Measurements from ENCODE around the gene PRDM8. TPM values are rescaled to one million over a fixed set of nuclear protein-coding genes. Genes with fewer than 3 reads are reported as not detected.

The PRDM8 gene
- total RNA-seq (2021; fragmentation: NEBNext Ultra II Directional; extraction: Animal tissue kit (Norgen Biotek cat#: 25700)) (0.10 TPM in 1 of 2 replicates, not detected in the other), polyA plus RNA-seq (2011; rRNA removed) (0.03 TPM in 1 of 2 replicates, not detected in the other), polyA minus RNA-seq (2011; rRNA and poly(A)+ RNA removed) (not detected in 2 replicates)
- polyA plus RNA-seq (2011; cell fraction: cytosol; rRNA removed) = 0.03 TPM
- 0.13 TPM for polyA plus RNA-seq (2011; cell fraction: nucleus; rRNA removed)
- not detected in 4 replicates for polyA plus RNA-seq (2012, experiment 1 of 2)
- not detected for polyA plus RNA-seq (2012, experiment 2 of 2)
- 0.08 TPM for polyA plus RNA-seq (2013, experiment 1 of 2)
- 0.07 TPM for polyA plus RNA-seq (2013, experiment 2 of 2)
- not detected for polyA minus RNA-seq (2011; cell fraction: cytosol; rRNA and poly(A)+ RNA removed)
- polyA minus RNA-seq (2011; cell fraction: nucleus; rRNA and poly(A)+ RNA removed) = not detected
- long read RNA-seq, experiment 1 = 0 reads
- long read RNA-seq, experiment 2 = 0 reads

- DNase-seq (ENCODE audit: low read depth in 1 of 2, low spot score in 2 of 2) (peak in 1 of 2 experiments; percentile 62), FAIRE-seq (no peak)
- Histone ChIP-seq H4K5ac (ENCODE audit: insufficient read length, low read depth, low read length) (no peak within 1 kb of the TSS), H2AFZ (ENCODE audit: low read length) (no peak within 1 kb of the TSS), H3K23ac (ENCODE audit: insufficient read length) (no peak within 1 kb of the TSS), H3K4me3 (ENCODE audit: extremely low read depth in 1 of 4, insufficient read depth in 2 of 4, low read depth in 3 of 4, low read length in 4 of 4) (peak within 1 kb of the TSS in 3 of 4 experiments; percentile 7 to 47 (median 7); a peak in 5 of 8 replicates), H3K9ac (replicated peaks in 1 of 4; ENCODE audit: extremely low read depth in 1 of 4, low read depth in 3 of 4, low read length in 3 of 4) (no peak within 1 kb of the TSS), H2BK15ac (ENCODE audit: low read length) (no peak within 1 kb of the TSS), H3K4me1 (replicated peaks in 1 of 4; ENCODE audit: control insufficient read depth in 3 of 4, insufficient read depth in 4 of 4, low read length in 3 of 4) (peaks cover 4 to 13% (median 8%) of the 10 kb centered on the region in 4 experiments), H3K4me2 (ENCODE audit: insufficient read depth in 1 of 2, low read depth in 2 of 2, low read length in 2 of 2) (peak within 1 kb of the TSS; percentile 67 to 75), H4K20me1 (replicated peaks in 1 of 2; ENCODE audit: control insufficient read depth in 1 of 2, insufficient read depth in 2 of 2, low read length in 2 of 2) (peaks cover 28 to 38% of the 10 kb centered on the region in 2 experiments), H2BK12ac (ENCODE audit: low read depth, low read length) (no peak within 1 kb of the TSS), H3K56ac (replicated peaks; ENCODE audit: insufficient read length, low read depth, low read length) (no peak within 1 kb of the TSS), H3K79me2 (ENCODE audit: control insufficient read depth in 1 of 2, insufficient read depth in 2 of 2, low read length in 2 of 2) (no peaks in the 10 kb centered on the region), H3K23me2 (ENCODE audit: low read depth, low read length) (no peaks in the 10 kb centered on the region; the same call in 1 of the 2 replicates), H4K91ac (replicated peaks; ENCODE audit: insufficient read length, low read length) (no peak within 1 kb of the TSS), H3K18ac (ENCODE audit: extremely low read depth, low read length) (no peak within 1 kb of the TSS), H2BK20ac (ENCODE audit: low read length) (no peak within 1 kb of the TSS), H2BK5ac (ENCODE audit: low read depth, low read length) (no peak within 1 kb of the TSS), H3K79me1 (ENCODE audit: low read depth, low read length) (no peaks in the 10 kb centered on the region), H3K14ac (ENCODE audit: insufficient read length) (no peak within 1 kb of the TSS), H2BK120ac (replicated peaks; ENCODE audit: low read depth, low read length) (no peak within 1 kb of the TSS), H4K8ac (ENCODE audit: extremely low read depth, insufficient read depth, low read length) (no peak within 1 kb of the TSS), H3K27ac (ENCODE audit: low read depth, low read length) (no peak within 1 kb of the TSS), H2AK5ac (ENCODE audit: low read depth, low read length) (no peak within 1 kb of the TSS), H3K27me3 (replicated peaks in 1 of 4; ENCODE audit: control insufficient read depth in 3 of 4, extremely low read depth in 1 of 4, insufficient read depth in 3 of 4, low read length in 3 of 4) (peaks cover 91 to 100% (median 96%) of the 10 kb centered on the region in 4 experiments), H3K9me3 (ENCODE audit: insufficient read depth in 2 of 2, low read depth in 1 of 2, low read length in 1 of 2) (no peaks in the 10 kb centered on the region), H3K4ac (replicated peaks; ENCODE audit: insufficient read length, low read depth, low read length) (no peak within 1 kb of the TSS), H3K36me3 (ENCODE audit: control insufficient read depth in 2 of 4, insufficient read depth in 4 of 4, low read length in 3 of 4) (no peaks in the 10 kb centered on the region)
- ChIA-PET POLR2A (ENCODE audit: partially characterized antibody) (interaction anchor here (0.8 to 1.3 kb wide), 3 partner anchors 10 to 840 kb away, joined by 3 read pairs; no protein-coding TSS in a partner anchor), CTCF (ENCODE audit: partially characterized antibody) (interaction anchor here (1.0 to 9.2 kb wide), 6 partner anchors 9 to 73 kb away, joined by 3 to 170 read pairs (median 6); partner anchors contain the start of gene FGF5)
- WGBS, 2 experiments (ENCODE audit: extremely low coverage in 1 of 2, insufficient coverage in 1 of 2, insufficient read length in 1 of 2, insufficient replicate concordance in 2 of 2, low coverage in 1 of 2, low lambda C conversion rate in 2 of 2, missing lambda C conversion rate in 1 of 2) = 3% methylated on average over 36 of the region's 42 CpGs; no CpG with 5 or more reads in 1 of the 2 experiments
- TF ChIP-seq EZH2 (IDR thresholded peaks at IDR 0.05; ENCODE audit: low read depth, low read length, severe bottlenecking) = peak; percentile 70
- no peak for TF ChIP-seq RFX5 (IDR thresholded peaks at IDR 0.05; ENCODE audit: borderline replicate concordance, low read depth, low read length)
- no peak for TF ChIP-seq TCF12 (IDR thresholded peaks at IDR 0.05; ENCODE audit: low read depth, low read length)
- peak; percentile 74 for TF ChIP-seq SUZ12 (IDR thresholded peaks at IDR 0.05; ENCODE audit: low read length)
- peak; percentile 92 for TF ChIP-seq RNF2 (IDR thresholded peaks at IDR 0.05; ENCODE audit: borderline replicate concordance, low read depth, low read length, missing control alignments, poor library complexity, severe bottlenecking)
- TF ChIP-seq FOSL1 (IDR thresholded peaks at IDR 0.05; ENCODE audit: insufficient read depth, low read depth, low read length) = no peak
- TF ChIP-seq TBP (IDR thresholded peaks at IDR 0.05; ENCODE audit: low read depth, low read length) = no peak
- no peak for TF ChIP-seq GABPA (IDR thresholded peaks at IDR 0.05; ENCODE audit: borderline replicate concordance, insufficient read depth, low read length)
Observed at GRCh38 chr4:80196922-80197573, at the start of gene PRDM8. PRDM8 (plus strand) TSS chr4:80197503; CDS start chr4:80200081, 2,578 bp downstream.

Data from H1 (cell line).